Liver (tissue), 9 donors: Measurements from ENCODE around the gene RASSF3. TPM values are rescaled to one million over a fixed set of nuclear protein-coding genes. Genes with fewer than 3 reads are reported as not detected.

Source experiments
- DNase-seq: peaks from one replicate; pipeline ENCODE4 v3.0.0-alpha.2; 2017; ENCODE audit warnings: low spot score
- H3K27ac ChIP-seq, 2 donors: one replicate each; pipeline ENCODE4 v1.7.0; 2013; ENCODE audit warnings: inconsistent platforms in 2 of 2, low read length in 2 of 2, control low read depth in 1 of 2, low read depth in 1 of 2, mild to moderate bottlenecking in 1 of 2
- H3K27me3 ChIP-seq, 4 donors: one replicate each; pipeline versions ENCODE4 v1.6.1 to v1.7.0; 2013; ENCODE audit warnings: low read length in 3 of 4, inconsistent platforms in 1 of 4, mild to moderate bottlenecking in 1 of 4, moderate library complexity in 1 of 4; ENCODE audit not compliant: control insufficient read depth in 4 of 4, insufficient read depth in 4 of 4
- H3K36me3 ChIP-seq, 4 donors: one replicate each; pipeline versions ENCODE4 v1.6.1 to v1.7.0; 2013; ENCODE audit warnings: low read length in 3 of 4, mild to moderate bottlenecking in 3 of 4, low read depth in 1 of 4, moderate library complexity in 1 of 4; ENCODE audit not compliant: control insufficient read depth in 4 of 4, insufficient read depth in 3 of 4
- H3K4me1 ChIP-seq, 4 donors: one replicate each; pipeline versions ENCODE4 v1.6.1 to v1.7.0; 2013; ENCODE audit warnings: low read length in 3 of 4, mild to moderate bottlenecking in 3 of 4, moderate library complexity in 1 of 4; ENCODE audit not compliant: control insufficient read depth in 4 of 4, insufficient read depth in 4 of 4
- H3K4me3 ChIP-seq, 3 donors: one replicate each; pipeline versions ENCODE4 v1.6.1 to v1.7.0; 2013; ENCODE audit warnings: low read length in 3 of 3, control low read depth in 1 of 3, low read depth in 1 of 3, mild to moderate bottlenecking in 1 of 3
- H3K9ac ChIP-seq, 2 donors: one replicate each; pipeline ENCODE4 v1.7.0; 2013; ENCODE audit warnings: low read length in 2 of 2, mild to moderate bottlenecking in 2 of 2, moderate library complexity in 2 of 2, control low read depth in 1 of 2, low read depth in 1 of 2
- H3K9me3 ChIP-seq, 4 donors: one replicate each; pipeline versions ENCODE4 v1.6.1 to v1.7.0; 2013; ENCODE audit warnings: low read length in 3 of 4; ENCODE audit not compliant: control insufficient read depth in 4 of 4
- CTCF ChIP-seq: fragments of 150-350 bp; IDR thresholded peaks from 2 replicates; pipeline ENCODE4 v1.5.1; 2017; ENCODE audit warnings: improper control_type of control experiment, low read depth, low read length; ENCODE audit not compliant: missing input control
- EGR1 ChIP-seq, 2 donors: IDR thresholded peaks; 2 replicates each; pipeline ENCODE4 v1.6.1; 2016 to 2018; ENCODE audit warnings: antibody characterized with exemption in 2 of 2, low read depth in 2 of 2
- FOXA2 ChIP-seq: IDR thresholded peaks from 2 replicates; pipeline ENCODE4 v1.6.1; 2016; ENCODE audit warnings: antibody characterized with exemption
- HNF4A ChIP-seq, 2 donors: conservative IDR thresholded peaks; 2 replicates each; pipeline ENCODE4 v1.6.1; 2016; ENCODE audit warnings: antibody characterized with exemption in 2 of 2, mild to moderate bottlenecking in 2 of 2
- HNF4G ChIP-seq: IDR thresholded peaks from 2 replicates; pipeline ENCODE4 v1.6.1; 2016; ENCODE audit warnings: antibody characterized with exemption
- JUND ChIP-seq, 2 donors: IDR thresholded peaks; 2 replicates each; pipeline ENCODE4 v1.6.1; 2016; ENCODE audit warnings: antibody characterized with exemption in 2 of 2
- MAX ChIP-seq: IDR thresholded peaks from 2 replicates; pipeline ENCODE4 v1.6.1; 2016; ENCODE audit warnings: antibody characterized with exemption
- NR2F2 ChIP-seq: IDR thresholded peaks from 2 replicates; pipeline ENCODE4 v1.6.1; 2016; ENCODE audit warnings: antibody characterized with exemption
- RAD21 ChIP-seq, 2 donors: IDR thresholded peaks; 2 replicates each; pipeline ENCODE4 v1.6.1; 2016; ENCODE audit warnings: antibody characterized with exemption in 2 of 2, mild to moderate bottlenecking in 2 of 2
- REST ChIP-seq: IDR thresholded peaks from 2 replicates; pipeline ENCODE4 v1.6.1; 2016; ENCODE audit warnings: antibody characterized with exemption, mild to moderate bottlenecking
- RXRA ChIP-seq, 2 donors: IDR thresholded peaks; 2 replicates each; pipeline ENCODE4 v1.6.1; 2017 to 2018; ENCODE audit warnings: antibody characterized with exemption in 2 of 2, mild to moderate bottlenecking in 1 of 2
- SP1 ChIP-seq: IDR thresholded peaks from 2 replicates; pipeline ENCODE4 v1.6.1; 2018; ENCODE audit warnings: antibody characterized with exemption, mild to moderate bottlenecking
- YY1 ChIP-seq: IDR thresholded peaks from 2 replicates; pipeline ENCODE4 v1.6.1; 2016; ENCODE audit warnings: antibody characterized with exemption, mild to moderate bottlenecking
- ZBTB33 ChIP-seq: IDR thresholded peaks from 2 replicates; pipeline ENCODE4 v1.6.1; 2016; ENCODE audit warnings: antibody characterized with exemption
- WGBS: extraction: QIAGEN DNeasy Blood & Tissue Kit; methylation state at CpG from one replicate; pipeline ENCODE4 v1.1.7; 2013; 5-methylcytosine and 5-hydroxymethylcytosine counted together
- polyA plus RNA-seq, 2 donors: library from polyadenylated mRNA; stranded (reverse) in 1 of 2; unstranded in 1 of 2; fragments of 200-250 nt in 1 of 2; fragments of >200 nt in 1 of 2; fragmentation: Nextera tagmentation in 1 of 2; extraction: Ambion mirVana in 1 of 2; gene quantifications; one replicate each; pipeline versions ENCODE4 v1.2.1 to v1.2.3, GENCODE V29; 2013 to 2015
- total RNA-seq, 2 donors: library from RNA; depleted of rRNA; stranded (reverse); fragments of >200 nt; gene quantifications; one replicate each; pipeline ENCODE4 v1.2.3, GENCODE V29; 2014
- donor health status: healthy.
- donor health status: healthy.
- donor health status: healthy.
- donor health status: healthy.
- donor health status: healthy.

The RASSF3 gene
- total and polyA plus RNA-seq, 4 donors: 2.2 to 9.1 (median 5.6) TPM

- Histone ChIP-seq H3K36me3 (no peaks in the 10 kb centered on the region), H3K4me1 (no peaks in the 10 kb centered on the region), H3K9ac (no peak overlapping the region), H3K4me3 (no peak overlapping the region), H3K9me3 (no peaks in the 10 kb centered on the region), H3K27ac (no peak overlapping the region), H3K27me3 (no peaks in the 10 kb centered on the region)
- 86% methylated on average over 5 of the region's 5 CpGs for WGBS
- no peak for DNase-seq
- TF ChIP-seq HNF4A (conservative IDR thresholded peaks at IDR 0.05): no peak
- TF ChIP-seq HNF4G: no peak
- no peak for TF ChIP-seq YY1
- no peak for TF ChIP-seq RXRA (IDR thresholded peaks at IDR 0.05)
- no peak for TF ChIP-seq NR2F2
Observed at GRCh38 chr12:64587447-64587846, 22.8 kb upstream of the RASSF3 start.

- no peaks in the 10 kb centered on the region for H3K4me1 ChIP-seq
- H3K9ac ChIP-seq: no peak overlapping the region
- no peak for DNase-seq
- 99% methylated on average over 1 of the region's 1 CpG for WGBS
- H3K4me3 ChIP-seq: no peak overlapping the region
- H3K27me3 ChIP-seq: no peaks in the 10 kb centered on the region
- H3K27ac ChIP-seq: no peak overlapping the region
- TF ChIP-seq HNF4G (no peak), FOXA2 (no peak)
- H3K36me3 ChIP-seq: no peaks in the 10 kb centered on the region
- H3K9me3 ChIP-seq: no peaks in the 10 kb centered on the region
Observed at GRCh38 chr12:64590183-64590582, 20.1 kb upstream of the RASSF3 start.

- Histone ChIP-seq H3K4me1 (no peaks in the 10 kb centered on the region), H3K36me3 (no peaks in the 10 kb centered on the region), H3K9ac (no peak overlapping the region), H3K27me3 (no peaks in the 10 kb centered on the region), H3K27ac (no peak overlapping the region), H3K9me3 (no peaks in the 10 kb centered on the region), H3K4me3 (no peak overlapping the region)
- WGBS: 84% methylated on average over 6 of the region's 6 CpGs
- DNase-seq: no peak
- TF ChIP-seq CTCF: no peak
- no peak for TF ChIP-seq REST
- no peak for TF ChIP-seq JUND (IDR thresholded peaks at IDR 0.05)
- no peak for TF ChIP-seq EGR1 (IDR thresholded peaks at IDR 0.05; ENCODE audit: low read depth in 2 of 2)
- no peak for TF ChIP-seq SP1
- TF ChIP-seq FOXA2: no peak
- no peak for TF ChIP-seq RAD21 (IDR thresholded peaks at IDR 0.05)
- no peak for TF ChIP-seq MAX
- no peak for TF ChIP-seq ZBTB33
- TF ChIP-seq YY1: no peak
Observed at GRCh38 chr12:64595863-64596793, 14.2 kb upstream of the RASSF3 start.
